Stromal cell of bone marrow (primary cell): ENCODE measurements around the gene LOXHD1.

Source experiments
- DNase-seq: peaks from one replicate; pipeline ENCODE4 v3.0.0-alpha.2; 2012; ENCODE audit warnings: low read depth

The LOXHD1 gene

GRCh38 chr18:46475390-46475752, 181.6 kb downstream of the LOXHD1 start:
- no peak for DNase-seq

DNA sequence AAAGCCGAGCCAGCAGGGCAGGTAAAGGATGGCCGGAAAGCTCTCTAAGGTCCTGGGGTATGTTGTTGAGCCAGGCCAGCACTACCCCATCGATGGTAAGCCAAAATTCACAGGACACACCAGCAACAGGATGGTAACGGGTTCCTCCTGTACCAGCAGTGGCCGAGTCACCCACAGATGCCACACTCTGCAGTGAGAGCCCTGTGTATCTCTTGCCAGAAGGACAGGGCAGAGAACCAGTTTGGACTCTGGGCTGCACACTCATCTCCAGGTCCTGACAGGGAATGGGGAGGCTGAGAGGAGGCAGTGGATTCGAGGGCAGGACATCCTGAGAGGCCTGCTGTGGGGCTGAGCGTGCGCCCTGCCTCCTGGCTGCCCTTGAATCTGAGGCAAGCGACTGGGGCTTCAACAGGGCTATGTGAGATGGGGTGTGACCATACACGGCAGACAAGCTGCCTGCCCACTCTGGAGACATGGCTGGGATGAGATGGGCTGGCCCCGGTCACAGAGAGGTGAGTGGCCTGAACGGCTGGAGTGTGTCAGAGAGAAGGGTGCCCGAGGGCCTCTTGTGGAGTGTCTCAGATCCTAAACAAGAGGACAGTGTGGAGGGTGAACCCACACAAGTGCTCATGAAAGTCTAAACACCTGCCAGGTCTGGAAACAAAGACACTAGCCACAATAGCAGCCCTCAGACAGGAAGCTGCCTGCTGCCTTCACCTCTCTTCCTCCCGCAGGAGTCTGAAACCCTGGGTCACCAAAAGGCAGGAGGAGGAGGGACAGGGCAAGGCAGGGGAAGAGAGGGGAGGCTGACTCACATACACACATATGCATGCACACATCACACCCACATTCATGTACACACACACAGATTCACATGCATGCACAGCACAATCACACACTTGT, 182.3 kb downstream of the LOXHD1 start:
- no peak for DNase-seq

- DNase-seq: no peak
These were observed 185.1 kb downstream of the LOXHD1 start for GRCh38 chr18:46471809-46472498.

DNA sequence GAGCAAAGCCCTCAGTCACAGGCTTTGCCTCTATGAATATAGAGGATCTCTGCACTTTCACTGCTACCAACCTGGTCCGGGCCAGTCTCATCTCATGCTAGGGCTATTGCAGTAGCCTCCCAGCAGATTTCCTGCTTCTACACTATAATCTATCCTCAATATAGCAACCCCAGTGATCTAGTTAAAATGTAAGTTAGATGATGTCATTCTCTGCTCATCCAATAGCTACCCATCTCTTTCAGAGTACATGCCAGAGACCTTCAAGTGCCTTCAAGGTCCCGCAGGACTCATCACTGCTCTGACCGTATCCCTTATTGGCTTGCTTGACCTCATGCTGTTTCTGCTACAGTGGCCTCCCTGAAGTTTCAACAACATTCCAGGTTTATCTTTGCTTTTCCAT, 186.3 kb downstream of the LOXHD1 start:
- DNase-seq: no peak

GRCh38 chr18:46469186-46469915, 187.7 kb downstream of the LOXHD1 start:
- DNase-seq: no peak

DNA sequence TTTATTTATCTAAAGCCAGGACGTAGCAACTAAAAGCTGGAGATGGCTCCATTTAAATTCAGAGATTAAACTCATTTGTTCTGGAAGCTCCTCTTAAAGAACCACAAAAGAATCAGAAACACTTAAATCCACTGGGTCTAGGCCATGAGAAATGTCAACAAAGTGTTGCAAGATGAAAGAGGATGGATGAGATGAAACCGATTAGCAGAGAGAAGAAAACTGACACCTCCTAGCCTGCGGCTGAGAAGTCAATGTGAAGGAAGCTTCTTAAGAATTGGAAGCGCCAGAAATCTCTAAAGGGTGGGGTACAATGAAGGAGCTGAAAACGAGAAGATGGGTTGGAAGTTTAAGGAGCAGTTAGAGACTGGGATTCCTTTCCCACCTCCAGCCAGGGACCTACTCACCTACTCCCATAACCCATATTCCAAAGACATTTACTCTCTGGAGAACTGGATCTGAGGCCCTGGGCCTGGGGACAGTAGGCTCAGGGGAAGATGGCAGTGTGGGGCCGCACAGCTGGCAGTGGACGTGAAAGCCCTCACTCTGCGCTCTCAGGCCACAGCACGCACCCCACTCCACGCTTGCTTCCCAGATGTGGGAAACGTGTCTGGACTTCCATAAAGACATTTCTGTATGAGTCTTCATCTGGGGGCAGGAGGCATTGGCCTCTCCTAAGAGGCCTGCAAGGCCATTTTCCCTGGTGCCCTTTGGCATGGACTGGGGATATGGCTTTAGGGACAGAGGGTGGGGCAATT, 188.4 kb downstream of the LOXHD1 start:
- no peak for DNase-seq

GRCh38 chr18:46466234-46467160, 190.5 kb downstream of the LOXHD1 start:
- no peak for DNase-seq

DNA sequence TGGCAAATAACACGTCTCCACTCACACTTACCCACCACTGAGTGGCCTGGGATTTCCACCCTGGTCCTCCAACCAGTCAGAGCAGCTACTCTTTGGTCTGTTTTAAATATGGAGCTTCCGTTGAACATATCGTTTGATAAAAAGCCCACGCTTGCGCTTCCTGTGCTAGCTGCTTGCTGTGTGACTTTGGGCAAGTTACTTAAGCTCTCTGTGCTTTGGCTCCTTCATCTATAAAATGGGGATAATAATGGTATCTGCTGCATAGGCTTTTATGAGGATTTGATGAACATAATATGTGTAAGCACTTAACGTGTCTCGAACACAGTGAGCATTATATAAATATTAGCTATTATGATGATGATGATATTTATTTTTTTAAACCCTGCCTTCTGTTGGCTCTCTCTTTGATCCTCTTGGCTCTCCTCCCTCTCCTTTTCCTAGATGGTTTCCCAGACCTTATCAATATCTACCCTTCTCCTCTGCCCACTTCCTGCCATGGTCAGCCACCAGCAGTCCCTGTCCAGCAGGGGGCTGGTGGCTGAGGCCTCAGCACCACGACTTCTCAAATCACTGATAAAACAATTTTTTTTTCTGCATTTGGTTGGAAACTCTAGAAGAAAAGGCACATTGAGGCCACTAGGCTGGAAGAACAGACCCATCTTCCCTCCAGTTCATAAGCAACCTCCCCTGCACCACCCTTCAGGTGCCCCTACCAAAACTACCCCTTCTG, 191.9 kb downstream of the LOXHD1 start:
- no peak for DNase-seq

DNA sequence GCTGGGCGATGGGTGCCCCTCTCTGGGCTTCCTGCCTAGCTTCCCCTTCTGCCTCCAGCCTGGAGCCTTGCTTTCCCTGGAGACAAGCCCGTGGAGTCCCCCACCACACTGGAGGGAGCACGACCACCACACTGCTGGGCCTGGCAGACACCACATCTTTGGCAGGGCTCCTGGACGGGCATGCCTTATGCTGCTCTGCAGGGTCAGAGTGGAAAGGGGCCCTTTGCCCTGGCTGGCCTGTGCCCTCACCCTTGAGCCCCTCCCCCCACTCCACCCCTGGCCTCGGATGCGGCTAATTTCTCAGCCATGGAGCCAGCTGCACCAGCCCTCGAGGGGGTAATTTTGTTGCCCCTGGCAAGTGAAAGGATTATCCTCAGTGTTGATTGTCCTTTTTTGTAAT, 194.5 kb downstream of the LOXHD1 start:
- no peak for DNase-seq

DNA sequence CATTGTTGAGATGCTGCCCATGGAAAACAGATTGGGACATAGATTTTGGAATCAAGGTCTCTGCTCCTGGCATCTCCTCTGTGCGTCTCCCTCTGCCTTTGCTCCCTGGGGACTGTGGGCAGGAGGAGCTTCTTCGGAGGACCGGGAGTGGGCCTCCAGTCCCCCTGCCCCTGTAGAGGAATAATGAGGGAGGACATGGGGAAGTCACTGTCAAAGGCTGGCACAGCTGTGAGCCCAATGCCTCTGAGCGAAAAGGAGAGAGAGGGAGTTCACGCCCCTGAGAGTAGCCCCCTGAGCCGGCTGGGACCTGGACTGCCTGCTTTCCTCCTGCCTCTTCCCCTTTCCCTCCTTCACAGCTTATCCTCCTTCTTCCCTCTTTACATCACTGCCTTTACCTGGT, 195.0 kb downstream of the LOXHD1 start:
- no peak for DNase-seq

GRCh38 chr18:46460754-46461153, 196.3 kb downstream of the LOXHD1 start:
- no peak for DNase-seq

DNA sequence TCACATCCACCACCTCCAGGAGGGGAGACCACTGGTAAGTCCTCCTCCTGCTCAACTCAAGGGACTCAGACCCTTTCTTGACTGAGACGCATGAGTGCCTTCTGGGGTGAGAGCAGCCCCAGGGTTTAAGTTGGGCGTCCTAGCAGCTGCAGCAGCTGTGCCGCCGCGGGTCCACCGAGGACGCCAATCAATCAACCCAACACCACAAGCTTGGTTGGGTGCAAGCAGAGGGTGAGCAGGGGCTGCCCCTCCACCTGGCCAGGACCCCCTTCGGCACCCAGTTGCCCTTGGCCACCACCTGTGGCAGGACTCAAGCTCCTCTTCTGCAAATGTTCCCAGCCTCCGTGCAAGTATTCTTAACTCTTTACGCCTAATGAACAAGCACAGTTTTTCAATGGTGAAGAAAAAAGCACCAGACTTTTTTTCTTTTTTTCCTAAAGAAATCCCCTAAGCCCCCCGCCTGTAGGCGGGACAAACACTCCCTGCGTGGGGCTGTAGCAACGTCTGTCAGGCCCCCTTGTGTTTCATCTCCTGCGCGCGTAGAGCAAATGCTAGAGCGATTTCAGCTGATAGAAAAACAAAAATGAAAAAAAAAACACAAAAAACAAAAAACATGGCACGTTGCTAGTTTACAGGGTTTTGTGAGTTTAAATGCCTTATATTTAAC, 197.1 kb downstream of the LOXHD1 start:
- DNase-seq: no peak

GRCh38 chr18:46458472-46458871, 198.5 kb downstream of the LOXHD1 start:
- no peak for DNase-seq

DNA sequence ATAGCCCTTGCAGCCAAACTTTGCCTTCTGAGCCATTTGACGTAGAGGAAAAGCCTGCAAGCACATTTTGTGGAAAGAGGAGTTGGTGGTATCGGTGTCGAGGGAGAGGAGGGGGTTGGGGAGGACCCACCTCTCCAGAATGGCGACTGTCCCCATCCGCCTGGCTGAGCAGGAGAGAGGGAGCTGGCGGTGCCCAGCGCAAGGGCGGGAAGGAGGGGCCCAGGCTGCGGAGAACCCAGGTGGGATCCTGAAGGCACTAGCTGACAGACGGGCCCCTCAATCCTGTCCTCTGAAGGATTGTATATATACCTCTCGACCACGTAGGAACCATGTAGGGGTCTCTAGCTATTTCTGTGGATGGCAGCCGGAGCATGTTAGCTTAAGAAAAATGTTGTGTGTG, 200.3 kb downstream of the LOXHD1 start:
- DNase-seq: no peak

DNA sequence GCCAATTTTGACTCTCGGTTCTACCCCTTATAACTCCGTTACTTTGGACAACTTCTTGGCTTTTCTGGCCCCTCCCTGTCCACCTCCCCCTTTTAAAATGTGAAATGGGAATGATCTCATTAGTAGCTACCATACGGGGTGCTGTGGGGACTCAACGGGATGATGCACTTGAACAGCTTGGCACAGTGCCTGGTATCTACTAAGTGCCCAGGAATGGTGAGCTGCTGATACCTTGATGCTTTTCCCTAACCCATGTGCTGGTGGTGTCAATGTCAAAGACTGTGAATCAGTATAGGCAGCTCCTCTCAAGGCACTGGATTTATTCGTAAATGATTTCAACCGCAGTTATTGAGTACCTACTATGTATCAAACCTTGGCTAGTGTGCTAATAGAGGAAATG, 204.2 kb downstream of the LOXHD1 start:
- no peak for DNase-seq

DNA sequence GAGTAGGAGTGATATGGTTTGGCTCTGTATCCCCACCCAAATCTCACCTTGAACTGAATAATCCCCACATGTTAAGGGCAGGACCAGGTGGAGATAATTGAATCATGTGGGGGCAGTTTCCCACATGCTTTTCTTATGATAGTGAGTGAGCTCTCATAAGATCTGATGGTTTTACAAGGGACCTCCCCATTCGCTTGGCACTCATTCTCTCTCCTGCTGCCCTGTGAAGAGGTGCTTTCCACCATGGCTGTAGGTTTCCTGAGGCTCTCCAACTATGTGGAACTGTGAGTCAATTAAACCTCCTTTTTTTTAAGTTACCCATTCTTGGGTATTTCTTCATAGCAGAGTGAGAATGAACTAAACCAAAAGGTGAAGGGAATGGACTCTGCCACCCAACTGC, 207.5 kb downstream of the LOXHD1 start:
- DNase-seq: no peak

DNA sequence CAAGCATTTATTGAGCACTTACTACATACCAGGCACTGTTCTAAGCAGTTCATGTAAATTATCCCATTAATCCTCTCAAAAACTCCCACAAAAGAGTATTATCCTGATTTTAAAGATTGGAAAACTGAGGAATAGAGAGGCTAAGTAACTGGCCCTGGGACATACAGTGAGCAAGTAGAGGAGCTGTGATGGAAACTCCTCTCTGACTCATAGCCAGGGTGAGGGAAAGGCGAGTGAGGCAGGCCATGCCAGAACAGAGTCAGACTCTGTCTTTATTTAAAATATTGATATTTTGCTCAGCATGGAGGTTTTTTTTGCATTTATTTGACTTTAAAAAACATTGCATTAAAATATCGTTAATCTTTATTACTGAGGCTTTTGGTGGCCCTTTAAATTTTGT, 208.0 kb downstream of the LOXHD1 start:
- DNase-seq: peak; percentile 1

- DNase-seq: no peak
These were observed 208.7 kb downstream of the LOXHD1 start for GRCh38 chr18:46448347-46448746.

GRCh38 chr18:46447792-46448191, 209.2 kb downstream of the LOXHD1 start:
- DNase-seq: no peak

DNA sequence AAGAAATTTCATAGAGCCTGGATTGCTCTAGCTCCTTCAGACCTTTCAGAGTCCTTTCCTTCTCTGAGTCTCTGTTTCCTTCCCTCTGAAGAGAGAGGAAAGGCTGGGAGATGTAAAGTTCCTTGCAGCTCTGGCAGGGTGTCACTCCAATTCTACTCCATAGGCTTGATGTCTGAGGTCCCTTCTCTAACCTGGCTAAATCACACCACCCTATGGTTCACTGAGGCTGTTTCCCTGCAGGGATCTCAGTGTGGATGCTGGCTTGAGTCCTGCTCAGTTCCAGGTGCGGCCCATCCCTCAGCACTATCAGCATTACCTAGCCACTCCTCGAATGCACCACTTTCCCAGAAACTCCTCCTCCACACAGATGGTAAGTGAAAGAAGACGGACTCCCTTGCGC, 209.7 kb downstream of the LOXHD1 start:
- no peak for DNase-seq
